ENCODE measurements around the gene HK1.

The HK1 gene

GRCh38 chr10:69415951-69416350 is 137.7 kb downstream of the HK1 start:
- no peak overlapping the region for H3K4me3 ChIP-seq (ENCODE audit: low read depth, low read length)
- TF ChIP-seq ZNF639 (tag by site-specific recombination; IDR thresholded peaks at IDR 0.05) (no peak), ZNF692 (tag by site-specific recombination; IDR thresholded peaks at IDR 0.05) (no peak), ZNF112 (tag by site-specific recombination; IDR thresholded peaks at IDR 0.05) (no peak), ZSCAN18 (tag by site-specific recombination; IDR thresholded peaks at IDR 0.05) (no peak), ZNF138 (tag by site-specific recombination; IDR thresholded peaks at IDR 0.05; ENCODE audit: borderline replicate concordance) (no peak), ZBTB48 (tag by site-specific recombination; IDR thresholded peaks at IDR 0.05) (no peak), PBX3 (CRISPR knock-in tag; IDR thresholded peaks at IDR 0.05) (no peak), GLI4 (tag by site-specific recombination; IDR thresholded peaks at IDR 0.05) (no peak), ZNF707 (tag by site-specific recombination; IDR thresholded peaks at IDR 0.05) (no peak), ZNF433 (tag by site-specific recombination; IDR thresholded peaks at IDR 0.05; ENCODE audit: low read depth) (no peak), ZNF280D (tag by site-specific recombination; IDR thresholded peaks at IDR 0.05) (no peak), KLF17 (tag by site-specific recombination; IDR thresholded peaks at IDR 0.05) (no peak), ZNF23 (tag by site-specific recombination; IDR thresholded peaks at IDR 0.05; ENCODE audit: borderline replicate concordance) (no peak), ZBTB1 (tag by site-specific recombination; IDR thresholded peaks at IDR 0.05) (no peak)
- POLR2A ChIA-PET, result no interaction called here

GRCh38 chr10:69416695-69417094 is 138.4 kb downstream of the HK1 start, which contains the start of gene TACR2:
Gene TACR2, minus strand, starts transcription at chr10:69416918. Its CDS starts 595 bp downstream, at chr10:69416323.
- Histone ChIP-seq H3K4me3 (ENCODE audit: low read depth, low read length) (no peak within 1 kb of the TSS), H3K27ac (ENCODE audit: extremely low read depth, low read depth, low read length) (no peak within 1 kb of the TSS), H3K9me3 (ENCODE audit: control insufficient read depth, insufficient read depth, low read depth, low read length) (no peaks in the 10 kb centered on the region), H3K4me1 (ENCODE audit: control insufficient read depth, insufficient read depth, low read length) (no peaks in the 10 kb centered on the region), H3K36me3 (ENCODE audit: control insufficient read depth in 2 of 2, insufficient read depth in 1 of 2, low read length in 2 of 2) (no peaks in the 10 kb centered on the region)
- TF ChIP-seq ZIC2 (tag by site-specific recombination; IDR thresholded peaks at IDR 0.05) (peak; percentile 74), ZNF777 (tag by site-specific recombination; IDR thresholded peaks at IDR 0.05; ENCODE audit: borderline replicate concordance) (no peak)
- POLR2A ChIA-PET, result interaction anchor here (0.9 kb wide), 1 partner anchor 69 kb away, joined by 3 read pairs; no protein-coding TSS in a partner anchor
- CTCF ChIA-PET, result interaction anchor here (0.5 to 2.0 kb wide), 4 partner anchors 8 to 406 kb away, joined by 3 to 7 read pairs (median 3); no protein-coding TSS in a partner anchor

More at GRCh38 chr10:69415951-69416350, 137.7 kb downstream of the HK1 start:
- CTCF ChIA-PET, result interaction anchor here (0.6 to 1.0 kb wide), 2 partner anchors 12 to 29 kb away, joined by 3 read pairs; no protein-coding TSS in a partner anchor
- no peaks in the 10 kb centered on the region for H3K9me3 ChIP-seq (ENCODE audit: control insufficient read depth, insufficient read depth, low read depth, low read length)
- no peaks in the 10 kb centered on the region for H3K36me3 ChIP-seq (ENCODE audit: control insufficient read depth in 2 of 2, insufficient read depth in 1 of 2, low read length in 2 of 2)
- no peaks in the 10 kb centered on the region for H3K4me1 ChIP-seq (ENCODE audit: control insufficient read depth, insufficient read depth, low read length)
- H3K27ac ChIP-seq (ENCODE audit: extremely low read depth, low read depth, low read length), result no peak overlapping the region

Data from HEK293 (cell line).